Esophagus muscularis mucosa (tissue), 4 donors: ENCODE results near the gene SLC30A2.

Source experiments
- EP300 ChIP-seq: sonication (generic); formaldehyde crosslinking; IDR thresholded peaks from one replicate; pipeline ENCODE4 v1.6.1; 2017; ENCODE audit warnings: antibody characterized with exemption
- POLR2A ChIP-seq: fragments of 450-650 bp; IDR thresholded peaks from one replicate; pipeline ENCODE4 v1.6.1; 2017; ENCODE audit warnings: antibody characterized with exemption, moderate library complexity, mild to moderate bottlenecking, low read depth
- POLR2AphosphoS5 ChIP-seq, 2 donors: sonication (generic); formaldehyde crosslinking; IDR thresholded peaks; one replicate each; pipeline ENCODE4 v1.6.1; 2017; ENCODE audit warnings: antibody characterized with exemption in 2 of 2
- TF ChIP-seq, protein P1 (sequence below), 3 experiments: fragments of 200-600 bp in 2 of 3; fragments of 450-650 bp in 1 of 3; sonication (generic) in 2 of 3; IDR thresholded peaks; one replicate each; pipeline ENCODE4 v1.5.1; 2017 to 2019; ENCODE audit warnings: antibody characterized with exemption in 3 of 3, mild to moderate bottlenecking in 2 of 3, moderate library complexity in 1 of 3

DNA sequence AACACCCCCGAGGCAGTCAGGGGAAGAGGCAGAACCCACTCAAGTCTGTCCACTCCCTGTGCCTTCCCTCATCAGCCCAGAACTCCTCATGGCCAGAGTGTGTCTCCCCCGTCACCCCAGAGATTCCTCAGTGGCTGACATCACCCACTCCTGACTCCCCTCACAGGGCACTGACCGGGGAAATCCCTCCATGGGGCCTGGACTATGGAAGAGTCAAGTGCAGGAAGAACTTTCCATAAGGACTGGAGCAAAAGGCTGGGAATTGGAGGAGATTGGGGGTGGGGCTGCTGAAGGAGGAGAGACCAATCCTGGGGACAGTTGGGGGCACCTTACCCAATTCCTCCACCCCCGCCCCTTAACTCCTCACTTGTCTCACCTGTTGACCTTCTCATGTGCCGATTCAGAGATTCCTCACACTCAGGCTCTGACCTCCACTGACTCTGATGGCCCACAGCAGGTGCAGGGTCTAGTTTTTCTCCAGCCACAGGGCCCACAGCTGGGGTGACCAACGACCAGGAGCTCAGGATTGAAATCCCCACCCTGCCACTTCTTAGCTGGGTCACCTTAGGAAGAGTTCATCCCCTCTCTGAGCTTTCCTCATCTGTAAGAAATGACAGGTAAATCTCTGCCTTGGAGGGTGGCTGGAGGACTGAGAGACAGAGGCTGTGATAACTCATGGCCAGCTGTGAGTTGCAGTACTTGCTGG lies 24.8 kb downstream of the SLC30A2 start:
- TF ChIP-seq, protein P1, sequence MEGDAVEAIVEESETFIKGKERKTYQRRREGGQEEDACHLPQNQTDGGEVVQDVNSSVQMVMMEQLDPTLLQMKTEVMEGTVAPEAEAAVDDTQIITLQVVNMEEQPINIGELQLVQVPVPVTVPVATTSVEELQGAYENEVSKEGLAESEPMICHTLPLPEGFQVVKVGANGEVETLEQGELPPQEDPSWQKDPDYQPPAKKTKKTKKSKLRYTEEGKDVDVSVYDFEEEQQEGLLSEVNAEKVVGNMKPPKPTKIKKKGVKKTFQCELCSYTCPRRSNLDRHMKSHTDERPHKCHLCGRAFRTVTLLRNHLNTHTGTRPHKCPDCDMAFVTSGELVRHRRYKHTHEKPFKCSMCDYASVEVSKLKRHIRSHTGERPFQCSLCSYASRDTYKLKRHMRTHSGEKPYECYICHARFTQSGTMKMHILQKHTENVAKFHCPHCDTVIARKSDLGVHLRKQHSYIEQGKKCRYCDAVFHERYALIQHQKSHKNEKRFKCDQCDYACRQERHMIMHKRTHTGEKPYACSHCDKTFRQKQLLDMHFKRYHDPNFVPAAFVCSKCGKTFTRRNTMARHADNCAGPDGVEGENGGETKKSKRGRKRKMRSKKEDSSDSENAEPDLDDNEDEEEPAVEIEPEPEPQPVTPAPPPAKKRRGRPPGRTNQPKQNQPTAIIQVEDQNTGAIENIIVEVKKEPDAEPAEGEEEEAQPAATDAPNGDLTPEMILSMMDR (IDR thresholded peaks at IDR 0.05) = no peak
- TF ChIP-seq POLR2A (no peak), POLR2AphosphoS5 (IDR thresholded peaks at IDR 0.05) (no peak), EP300 (no peak)
